IMR-90 (cell line): ENCODE measurements around the gene YIPF1. TPM values are rescaled to one million over a fixed set of nuclear protein-coding genes. Genes with fewer than 3 reads are reported as not detected.

Experiments used
- ATAC-seq: fragments of 200-7000 bp; cut with Tn5 transposase; 2 replicates; pipeline ENCODE4 v1.9.1; 2020; ENCODE audit warnings: low read depth, mild to moderate bottlenecking, moderate library complexity
- BruUV-seq: library from RNA; stranded (reverse); fragments of 400-500 nt; replicated peaks from 2 replicates; lab custom pipeline; 2021; lab: Mats Ljungman, UMichigan
- CTCF ChIA-PET: fragments of 300-600 bp; formaldehyde crosslinking; extraction: SDS; loops from one replicate; lab custom pipeline; 2021; ENCODE audit warnings: antibody characterized with exemption; lab: Yijun Ruan, JAX
- POLR2A ChIA-PET: fragments of 300-600 bp; sonication (Branson Sonifier 250); formaldehyde crosslinking; loops from one replicate; lab custom pipeline; 2022; ENCODE audit warnings: antibody characterized with exemption; ENCODE audit not compliant: unreplicated experiment; lab: Charles Lee
- DNase-seq: peaks from one replicate; pipeline ENCODE4 v3.0.0; 2013
- H2AFZ ChIP-seq: replicated peaks from 2 replicates; pipeline ENCODE3; 2013; ENCODE audit warnings: low read length, mild to moderate bottlenecking; ENCODE audit not compliant: poor library complexity
- H2AK5ac ChIP-seq: 2 replicates; pipeline ENCODE4 v1.6.1; 2013; ENCODE audit warnings: low read depth, low read length, inconsistent platforms
- H2AK9ac ChIP-seq: replicated peaks from 2 replicates; pipeline ENCODE3; 2013; ENCODE audit warnings: mild to moderate bottlenecking, low read depth, low read length, moderate library complexity; ENCODE audit not compliant: poor library complexity
- H2BK120ac ChIP-seq: 2 replicates; pipeline ENCODE4 v1.6.1; 2013; ENCODE audit warnings: low read depth, low read length, inconsistent platforms
- H2BK15ac ChIP-seq: 3 replicates; pipeline ENCODE4 v1.6.1; 2013; ENCODE audit warnings: low read depth, low read length, inconsistent platforms
- H2BK20ac ChIP-seq: 2 replicates; pipeline ENCODE4 v1.6.1; 2013; ENCODE audit warnings: low read depth, mild to moderate bottlenecking, inconsistent platforms, low read length, moderate library complexity
- H2BK5ac ChIP-seq: 2 replicates; pipeline ENCODE4 v1.6.1; 2013; ENCODE audit warnings: mild to moderate bottlenecking, low read depth, low read length, inconsistent platforms; ENCODE audit not compliant: poor library complexity, severe bottlenecking
- H3K14ac ChIP-seq: replicated peaks from 2 replicates; pipeline ENCODE4 v1.6.1; 2013; ENCODE audit warnings: low read depth, low read length, inconsistent platforms
- H3K18ac ChIP-seq: 2 replicates; pipeline ENCODE4 v1.6.1; 2013; ENCODE audit warnings: low read depth, low read length, control low read depth
- H3K23ac ChIP-seq: 2 replicates; pipeline ENCODE4 v1.6.1; 2013; ENCODE audit warnings: low read depth, low read length, inconsistent platforms
- H3K27ac ChIP-seq: 2 replicates; pipeline ENCODE4 v1.5.1; 2013; ENCODE audit warnings: mild to moderate bottlenecking, control low read depth, low read length; ENCODE audit not compliant: insufficient read depth
- H3K27me3 ChIP-seq: 2 replicates; pipeline ENCODE4 v1.6.1; 2013; ENCODE audit warnings: low read length; ENCODE audit not compliant: control insufficient read depth, insufficient read depth
- H3K36me3 ChIP-seq: 2 replicates; pipeline ENCODE4 v1.6.1; 2013; ENCODE audit warnings: low read length, mixed read lengths; ENCODE audit not compliant: control insufficient read depth, insufficient read depth
- H3K4ac ChIP-seq: 2 replicates; pipeline ENCODE4 v1.6.1; 2013; ENCODE audit warnings: low read depth, low read length, inconsistent platforms
- H3K4me1 ChIP-seq: 2 replicates; pipeline ENCODE4 v1.6.1; 2013; ENCODE audit warnings: low read length, mixed read lengths; ENCODE audit not compliant: control insufficient read depth, insufficient read depth
- H3K4me2 ChIP-seq: 2 replicates; pipeline ENCODE4 v1.6.1; 2013; ENCODE audit warnings: low read depth, mild to moderate bottlenecking, control low read depth, low read length, moderate library complexity
- H3K4me3 ChIP-seq: 2 replicates; pipeline ENCODE4 v1.5.1; 2013; ENCODE audit warnings: low read depth, mild to moderate bottlenecking, control low read depth, low read length, moderate library complexity; ENCODE audit not compliant: insufficient read depth
- H3K56ac ChIP-seq: 2 replicates; pipeline ENCODE4 v1.6.1; 2013; ENCODE audit warnings: low read length, inconsistent platforms; ENCODE audit not compliant: insufficient read depth; ENCODE audit errors: extremely low read depth
- H3K79me1 ChIP-seq, 2 experiments: 2 replicates each; pipeline ENCODE4 v1.6.1; 2013; ENCODE audit warnings: low read length in 2 of 2, inconsistent platforms in 1 of 2, low read depth in 1 of 2
- H3K9ac ChIP-seq: 2 replicates; pipeline ENCODE4 v1.6.1; 2013; ENCODE audit warnings: low read depth, low read length, control low read depth
- H3K9me1 ChIP-seq: 2 replicates; pipeline ENCODE4 v1.6.1; 2013; ENCODE audit warnings: low read length, inconsistent platforms; ENCODE audit not compliant: insufficient read depth
- H3K9me3 ChIP-seq: 2 replicates; pipeline ENCODE4 v1.6.1; 2013; ENCODE audit warnings: low read length; ENCODE audit not compliant: control insufficient read depth, insufficient read depth
- H4K20me1 ChIP-seq: 2 replicates; pipeline ENCODE4 v1.6.1; 2013; ENCODE audit warnings: low read length, inconsistent platforms; ENCODE audit not compliant: insufficient read depth
- H4K5ac ChIP-seq: 2 replicates; pipeline ENCODE4 v1.6.1; 2013; ENCODE audit warnings: mild to moderate bottlenecking, low read depth, low read length, control low read depth
- H4K8ac ChIP-seq, 2 experiments: 2 replicates each; pipeline ENCODE4 v1.6.1; 2013; ENCODE audit warnings: low read depth in 2 of 2, low read length in 2 of 2, control low read depth in 1 of 2, inconsistent platforms in 1 of 2
- H4K91ac ChIP-seq: 2 replicates; pipeline ENCODE4 v1.6.1; 2013; ENCODE audit warnings: low read depth, low read length, inconsistent platforms; ENCODE audit not compliant: insufficient read depth
- BHLHE40 ChIP-seq: fragments of 150-350 bp; IDR thresholded peaks from 2 replicates; pipeline ENCODE4 v1.6.1; 2016; ENCODE audit warnings: mild to moderate bottlenecking, low read depth, low read length
- CEBPB ChIP-seq: IDR thresholded peaks from 2 replicates; pipeline ENCODE4 v1.6.1; 2012; ENCODE audit warnings: low read depth, low read length, improper control_type of control experiment
- CHD1 ChIP-seq: IDR thresholded peaks from 2 replicates; pipeline ENCODE4 v1.6.1; 2012; ENCODE audit warnings: low read depth, low read length, improper control_type of control experiment
- ELK1 ChIP-seq: fragments of 150-350 bp; IDR thresholded peaks from 2 replicates; pipeline ENCODE4 v1.6.1; 2016; ENCODE audit warnings: low read depth, mild to moderate bottlenecking, low read length, moderate library complexity, borderline replicate concordance
- FOS ChIP-seq: fragments of 150-350 bp; IDR thresholded peaks from 2 replicates; pipeline ENCODE4 v1.6.1; 2016; ENCODE audit warnings: low read depth, low read length
- MAFK ChIP-seq: IDR thresholded peaks from 2 replicates; pipeline ENCODE4 v1.6.1; 2012; ENCODE audit warnings: low read depth, low read length, improper control_type of control experiment
- MAZ ChIP-seq: IDR thresholded peaks from 2 replicates; pipeline ENCODE4 v1.6.1; 2012; ENCODE audit warnings: low read depth, mild to moderate bottlenecking, low read length, improper control_type of control experiment, moderate library complexity, borderline replicate concordance
- MXI1 ChIP-seq: IDR thresholded peaks from 2 replicates; pipeline ENCODE4 v1.6.1; 2012; ENCODE audit warnings: low read depth, mild to moderate bottlenecking, low read length, moderate library complexity, borderline replicate concordance
- NFE2L2 ChIP-seq: fragments of 150-350 bp; IDR thresholded peaks from 2 replicates; pipeline ENCODE4 v1.6.1; 2016; ENCODE audit warnings: low read depth, mild to moderate bottlenecking, low read length
- POLR2A ChIP-seq: IDR thresholded peaks from 2 replicates; pipeline ENCODE4 v1.6.1; 2012; ENCODE audit warnings: mild to moderate bottlenecking, low read depth, low read length
- RAD21 ChIP-seq: IDR thresholded peaks from 2 replicates; pipeline ENCODE4 v1.6.1; 2012; ENCODE audit warnings: low read length, improper control_type of control experiment
- RCOR1 ChIP-seq: IDR thresholded peaks from 2 replicates; pipeline ENCODE4 v1.6.1; 2012; ENCODE audit warnings: mild to moderate bottlenecking, low read length, improper control_type of control experiment; ENCODE audit not compliant: insufficient replicate concordance
- RFX5 ChIP-seq: IDR thresholded peaks from 2 replicates; pipeline ENCODE4 v1.8.0; 2012; ENCODE audit warnings: low read depth, mild to moderate bottlenecking, low read length, moderate library complexity
- SMC3 ChIP-seq: fragments of 150-350 bp; IDR thresholded peaks from 2 replicates; pipeline ENCODE4 v1.6.1; 2016; ENCODE audit warnings: low read depth, mild to moderate bottlenecking, antibody characterized with exemption, low read length, moderate library complexity
- USF2 ChIP-seq: fragments of 150-350 bp; IDR thresholded peaks from 2 replicates; pipeline ENCODE4 v1.6.1; 2017; ENCODE audit warnings: mild to moderate bottlenecking, antibody characterized with exemption, low read length, low read depth
- WGBS, 2 experiments: methylation state at CpG; one replicate each; pipeline versions ENCODE4 v1.1.5 to v1.1.7; 2013; ENCODE audit warnings: missing lambda C conversion rate in 2 of 2; ENCODE audit not compliant: insufficient read length in 1 of 2; ENCODE audit errors: extremely low coverage in 2 of 2; 5-methylcytosine and 5-hydroxymethylcytosine counted together
- dilution Hi-C: fragments of 300-500 bp; cut with HindIII; formaldehyde crosslinking; loops from one replicate; pipeline ENCODE4 v1.14.3; 2018; ENCODE audit warnings: low sequenced_read_pairs; ENCODE audit not compliant: unreplicated experiment
- in situ Hi-C: fragments of 300-500 bp; cut with MboI; formaldehyde crosslinking; loops from 3 replicates; pipeline ENCODE4 v1.14.3; 2019; ENCODE audit warnings: low sequenced_read_pairs, inconsistent platforms, mixed read lengths
- intact Hi-C: fragments of 100-400 bp; cut with micrococcal nuclease; formaldehyde crosslinking; loops from 2 replicates; pipeline ENCODE4 v1.10.0; 2022
- polyA plus RNA-seq, 3 experiments: library from polyadenylated mRNA; depleted of rRNA; stranded (reverse); fragments of >200 nt; gene quantifications; 2 replicates each; pipeline ENCODE4 v1.2.3, GENCODE V29; 2012; ENCODE audit warnings: low replicate concordance in 1 of 3
- total RNA-seq: library from RNA; depleted of rRNA; stranded (reverse); fragments of >200 nt; gene quantifications from 2 replicates; pipeline ENCODE4 v1.2.3, GENCODE V29; 2012

YIPF1 gene
- total and polyA plus RNA-seq, 2 of the 4 experiments (the other 2 are of a cell fraction), result 23.7 to 35.3 TPM

- 100% methylated on average over 2 of the region's 7 CpGs; no CpG with 5 or more reads in 1 of the 2 experiments for WGBS, 2 experiments
- peak overlapping the region; percentile 34 for H2BK120ac ChIP-seq
- intact Hi-C loops, result no loop called here
- peaks cover 5% of the 10 kb centered on the region; the same call in 1 of the 2 replicates for H3K9me1 ChIP-seq
- H3K14ac ChIP-seq, result peak overlapping the region; percentile 17; the same call in 1 of the 2 replicates
- H4K8ac ChIP-seq, result peak overlapping the region; percentile 76 to 96; a peak in 3 of 4 replicates
- H3K4ac ChIP-seq, result peak overlapping the region; percentile 3; the same call in 1 of the 2 replicates
- no peaks in the 10 kb centered on the region for H3K27me3 ChIP-seq
- H2AK5ac ChIP-seq, result peak overlapping the region; percentile 47
- CTCF ChIA-PET, result interaction anchor here (0.6 kb wide), 1 partner anchor 69 kb away, joined by 6 read pairs; no protein-coding TSS in a partner anchor
- H2BK5ac ChIP-seq, result peak overlapping the region; percentile 81
- no peak overlapping the region; the same call in 1 of the 2 replicates for H3K56ac ChIP-seq
- no peaks in the 10 kb centered on the region for H3K9me3 ChIP-seq
- H3K18ac ChIP-seq, result peak overlapping the region; percentile 81; the same call in 1 of the 2 replicates
- peak overlapping the region; percentile 68; the same call in 1 of the 2 replicates for H4K5ac ChIP-seq
- 0 out of 2 replicates have a peak overlapping the region, but pooled peaks have one; percentile 10 for H2BK20ac ChIP-seq
- H3K4me1 ChIP-seq, result peaks cover 3% of the 10 kb centered on the region
- peak overlapping the region; percentile 88 for H3K4me2 ChIP-seq
- DNase-seq (no peak), ATAC-seq (no peak)
- H4K20me1 ChIP-seq, result no peaks in the 10 kb centered on the region
- dilution Hi-C loops, result no loop called here
- peak overlapping the region; percentile 76; the same call in 1 of the 2 replicates for H3K9ac ChIP-seq
- H2BK15ac ChIP-seq, result peak overlapping the region; percentile 71; the same call in 2 of the 3 replicates
- H3K36me3 ChIP-seq, result peaks cover 5% of the 10 kb centered on the region; the same call in 1 of the 2 replicates
- peak overlapping the region; percentile 97; the same call in 1 of the 2 replicates for H3K4me3 ChIP-seq
- BruUV-seq, result no TSS peak
- H3K79me1 ChIP-seq, result peaks cover 5 to 6% of the 10 kb centered on the region in 2 experiments
- no peak overlapping the region for H3K27ac ChIP-seq
- peak overlapping the region; percentile 1 for H2AFZ ChIP-seq
- in situ Hi-C loops, result no loop called here
- H4K91ac ChIP-seq, result peak overlapping the region; percentile 91; the same call in 1 of the 2 replicates
- peak overlapping the region; percentile 15; the same call in 1 of the 2 replicates for H3K23ac ChIP-seq
- POLR2A ChIA-PET, result interaction anchor here (1.2 kb wide), 1 partner anchor 55 kb away, joined by 4 read pairs; the partner anchor contains the start of gene IFT25
- peak overlapping the region; percentile 2 for H2AK9ac ChIP-seq
- TF ChIP-seq RAD21 (no peak), SMC3 (no peak), BHLHE40 (no peak), RCOR1 (no peak), ELK1 (no peak), MAFK (no peak), NFE2L2 (no peak), CHD1 (no peak), FOS (no peak), MXI1 (no peak), USF2 (no peak; the same call in 1 of the 2 replicates), CEBPB (no peak), POLR2A (no peak), MAZ (no peak), RFX5 (no peak)
These were observed 935 bp upstream of the YIPF1 start for GRCh38 chr1:53890522-53890941.
